Measurements from ENCODE around the gene KCNAB1. TPM values are rescaled to one million over a fixed set of nuclear protein-coding genes. Genes with fewer than 3 reads are reported as not detected.

Gene KCNAB1
- total RNA-seq, 1 experiment from 2014 or later = not detected

DNA sequence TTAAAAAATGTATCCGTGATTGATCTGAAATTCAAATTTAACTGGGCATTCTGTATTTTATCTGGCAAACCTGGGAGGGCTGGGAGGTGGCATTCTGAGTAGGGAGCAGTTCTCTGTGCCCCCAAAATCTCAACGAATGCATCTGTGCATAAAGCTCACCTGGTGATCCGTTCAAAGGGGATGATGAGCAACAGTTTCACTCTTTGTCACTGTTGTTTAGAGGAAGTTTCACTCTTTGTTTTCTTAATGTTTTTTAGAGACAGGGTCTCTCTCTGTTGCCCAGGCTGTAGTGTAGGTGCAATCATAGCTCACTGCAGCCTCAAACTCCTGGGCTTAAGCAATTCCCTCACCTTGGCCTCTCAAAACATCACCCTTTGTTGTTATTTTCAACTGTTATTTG lies 247.8 kb downstream of the KCNAB1 start:
- no peak for DNase-seq (ENCODE audit: low read depth)

DNA sequence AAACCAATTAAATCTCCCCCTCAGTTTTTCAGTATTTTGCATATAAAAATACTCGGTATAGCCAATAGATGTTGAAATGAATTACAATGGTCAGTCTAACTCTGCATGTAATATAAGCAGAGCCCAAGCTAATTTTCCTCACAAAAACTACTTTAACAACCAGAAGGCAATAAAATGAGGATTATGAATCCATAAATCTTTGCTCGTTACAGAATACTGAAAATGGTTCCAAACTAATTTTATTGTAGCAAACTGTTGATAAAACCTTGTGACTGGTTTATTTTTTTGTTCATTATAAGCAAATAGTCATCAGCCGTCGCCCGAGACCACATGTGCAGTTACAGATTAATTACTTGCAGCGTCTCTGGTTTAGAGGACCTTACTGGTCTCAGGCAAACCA lies 251.3 kb downstream of the KCNAB1 start:
- no peak for DNase-seq (ENCODE audit: low read depth)

DNA sequence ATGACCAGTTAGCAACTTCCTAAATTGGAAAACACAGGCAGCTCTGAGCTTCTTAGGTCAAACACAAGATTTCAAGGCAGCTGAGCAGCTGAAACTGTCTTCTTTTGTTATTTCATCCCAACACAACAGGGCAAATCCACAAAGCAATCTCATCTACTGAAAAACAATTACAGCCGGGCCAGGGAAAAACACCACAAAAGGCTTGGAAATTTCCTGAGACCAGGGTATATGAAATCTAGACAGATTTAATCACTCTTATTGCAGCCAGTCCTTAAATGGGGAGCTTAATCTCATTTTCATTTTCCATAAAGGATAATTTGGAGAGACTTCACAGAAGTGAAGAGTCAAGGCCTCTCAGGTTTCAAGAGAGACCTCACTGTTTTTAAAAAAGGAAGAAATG lies 252.7 kb downstream of the KCNAB1 start:
- no peak for DNase-seq (ENCODE audit: low read depth)

DNA sequence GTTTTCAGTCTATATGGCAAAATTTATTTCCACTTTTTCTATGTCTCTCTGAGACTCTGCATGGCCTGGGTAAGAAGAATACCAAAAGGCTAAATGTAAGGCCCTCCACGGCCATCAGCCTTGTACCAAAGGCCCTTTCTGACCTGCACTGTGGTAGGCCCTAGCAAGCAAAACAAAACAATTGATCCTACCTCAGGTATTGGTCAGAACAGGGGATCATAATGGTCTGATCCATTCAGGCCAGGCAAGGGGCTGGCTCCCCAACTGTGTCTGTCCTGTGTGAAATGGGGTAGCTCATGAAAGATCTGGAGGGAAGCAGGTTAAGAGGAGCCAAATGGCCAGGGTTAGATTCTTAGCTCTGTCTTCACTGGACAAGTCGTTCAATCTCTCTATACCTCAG lies 253.3 kb downstream of the KCNAB1 start:
- no peak for DNase-seq (ENCODE audit: low read depth)

DNA sequence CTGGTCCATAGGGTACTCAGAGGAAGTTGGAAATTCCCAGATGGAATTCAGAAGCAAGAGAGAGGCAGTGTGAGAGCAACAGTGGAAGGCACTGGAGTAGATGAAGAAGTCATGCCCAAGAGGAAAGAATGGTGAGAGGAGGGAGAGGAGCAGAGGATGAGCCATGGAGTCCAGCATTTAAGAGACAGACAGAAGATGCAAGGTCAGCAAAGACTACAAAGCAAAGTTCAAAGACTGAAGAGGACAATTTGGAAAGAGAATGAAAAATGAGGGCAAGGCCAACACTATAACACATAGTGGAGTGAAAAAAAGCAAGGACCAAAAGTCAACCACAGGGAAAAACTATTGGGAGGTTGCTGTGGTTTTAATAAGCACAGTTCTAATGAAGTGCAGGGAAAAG lies 255.8 kb downstream of the KCNAB1 start:
- no peak for DNase-seq (ENCODE audit: low read depth)

DNA sequence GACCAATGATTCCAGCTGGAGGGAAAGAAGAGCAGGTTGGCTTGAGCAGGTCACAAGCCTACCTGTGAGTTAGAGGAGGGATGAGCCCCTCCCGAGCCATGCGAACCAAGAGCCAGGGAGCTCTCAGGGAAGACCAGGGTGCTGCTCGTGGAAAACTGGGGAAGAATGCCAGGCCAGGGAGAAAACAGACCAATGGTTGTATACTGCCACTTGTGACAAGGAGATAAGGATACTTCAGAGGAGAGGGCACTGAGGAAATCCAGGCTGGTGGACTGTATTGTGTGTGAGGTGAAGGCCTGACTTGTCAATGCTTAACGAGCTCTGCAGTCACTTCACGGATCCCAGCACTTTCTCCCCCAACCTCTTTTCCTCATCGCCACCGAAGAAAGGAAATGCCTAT lies 256.9 kb downstream of the KCNAB1 start:
- no peak for DNase-seq (ENCODE audit: low read depth)

DNA sequence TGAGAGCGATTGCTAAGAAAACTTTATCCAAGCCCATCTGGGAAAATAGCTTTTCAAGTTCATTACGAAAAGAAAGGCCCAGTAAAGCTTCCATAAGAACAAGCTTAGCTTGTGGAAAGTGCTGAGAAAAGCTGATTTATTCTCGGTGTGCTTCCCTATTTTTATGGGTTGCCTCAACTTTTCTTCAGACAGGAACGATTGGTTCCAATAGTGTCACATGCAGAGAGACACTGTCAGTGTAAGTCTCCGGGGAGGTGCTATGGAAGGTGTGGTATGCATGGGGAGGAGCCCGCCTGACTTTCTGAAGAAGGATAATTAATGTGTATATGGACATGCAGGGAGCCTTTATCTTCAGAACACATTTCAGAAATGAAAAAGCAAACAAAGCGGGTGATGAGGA lies 257.3 kb downstream of the KCNAB1 start:
- DNase-seq (ENCODE audit: low read depth) = no peak

DNA sequence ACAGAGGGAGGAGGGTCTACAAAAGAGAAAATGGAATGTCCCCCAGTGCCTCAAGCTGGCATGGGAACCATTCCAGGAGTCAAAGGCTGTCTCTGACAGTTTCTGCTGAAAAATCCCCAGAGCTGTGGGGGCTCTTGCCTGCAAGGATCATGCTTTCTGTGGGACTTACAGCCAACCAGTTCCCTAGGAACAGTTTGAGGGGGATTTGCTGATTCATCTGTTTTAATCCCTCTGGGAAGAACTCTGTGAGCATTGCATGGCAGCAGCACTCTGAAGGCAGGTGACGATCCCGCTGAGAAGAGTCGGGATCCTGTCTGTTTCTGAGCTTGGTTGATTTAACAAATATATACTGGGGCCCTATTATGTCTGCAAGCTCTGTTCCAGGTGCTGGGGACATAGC lies 258.5 kb downstream of the KCNAB1 start:
- DNase-seq (ENCODE audit: low read depth) = no peak

DNA sequence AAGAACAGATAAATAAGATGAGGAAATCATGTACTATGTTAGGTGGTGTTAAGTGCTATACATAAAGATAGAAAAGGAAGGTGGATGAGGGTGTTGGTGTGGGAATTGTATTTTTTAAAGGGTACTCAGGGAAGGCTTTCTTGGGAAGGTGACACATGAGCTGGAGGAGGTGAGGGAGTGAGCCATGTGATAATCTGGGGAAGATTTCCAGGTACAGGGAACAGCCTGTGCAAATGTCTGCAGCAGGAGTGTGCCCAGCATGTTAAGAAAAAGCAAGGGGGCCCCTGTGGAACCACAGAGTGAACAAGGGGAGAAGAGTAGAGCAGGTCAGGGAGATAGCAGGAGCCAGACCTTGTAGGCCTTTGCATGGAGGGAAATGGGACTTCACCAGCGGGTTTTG lies 258.9 kb downstream of the KCNAB1 start:
- DNase-seq (ENCODE audit: low read depth) = no peak

DNA sequence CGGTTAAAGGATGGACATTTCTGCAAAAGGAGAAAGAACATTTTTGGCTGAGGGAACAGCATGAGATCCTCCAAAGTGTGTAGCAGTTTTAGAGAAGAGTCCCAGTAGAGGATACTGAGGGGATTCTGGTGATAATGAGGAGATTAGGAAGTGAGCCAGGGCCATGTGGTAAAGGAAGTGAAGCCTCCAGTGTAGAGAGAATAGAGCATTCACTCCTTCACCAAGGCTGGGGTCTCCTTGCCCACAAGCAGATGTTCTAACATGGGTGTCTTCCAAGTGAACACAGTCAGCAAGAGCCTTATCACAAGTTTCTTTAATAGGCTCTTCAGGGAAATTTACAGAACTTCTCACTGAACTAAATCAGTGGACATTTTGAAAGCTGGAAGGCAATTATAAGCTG lies 260.9 kb downstream of the KCNAB1 start:
- DNase-seq (ENCODE audit: low read depth) = no peak

DNA sequence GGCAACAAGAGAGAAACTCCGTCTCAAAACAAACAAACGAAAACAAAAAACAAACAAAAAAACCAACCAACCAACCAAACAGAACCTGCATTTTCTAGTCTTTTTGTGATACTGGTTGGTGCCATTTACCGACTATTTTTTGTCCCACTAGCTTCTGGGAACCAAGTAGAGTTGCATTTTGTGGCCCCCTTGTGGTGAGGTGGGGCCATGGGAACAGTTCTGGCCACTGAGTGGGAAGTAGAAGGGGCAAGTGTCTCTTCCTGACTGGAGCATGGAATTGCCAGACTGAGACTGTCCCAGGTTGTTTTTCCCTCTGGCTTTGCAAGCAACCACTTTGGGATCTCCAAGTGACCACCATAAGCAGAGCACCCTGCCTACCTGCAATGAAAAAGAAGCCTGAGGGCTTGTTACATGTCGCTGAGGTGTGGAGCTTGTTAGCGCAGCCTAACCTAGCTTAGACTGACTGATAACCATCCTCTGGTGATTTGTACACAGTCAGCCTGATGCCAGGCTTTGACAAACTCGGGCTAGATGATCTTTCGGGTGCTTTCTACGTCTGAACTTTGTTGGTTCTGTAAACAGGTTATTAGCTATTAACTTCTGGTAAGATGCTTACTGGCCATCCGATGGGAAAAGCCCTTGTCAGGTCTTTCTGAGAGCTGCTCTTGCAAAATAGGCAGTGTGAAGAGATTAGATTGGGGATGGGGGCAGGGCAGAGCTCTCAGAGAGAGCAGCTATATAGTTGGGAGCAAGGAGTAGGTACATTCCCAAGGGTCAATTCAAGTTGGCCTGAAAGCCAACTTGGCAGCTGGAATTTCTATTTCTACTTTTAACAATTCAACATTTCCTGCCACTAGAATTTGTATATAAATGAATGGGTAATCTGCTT lies 262.3 kb downstream of the KCNAB1 start:
- DNase-seq (ENCODE audit: low read depth) = peak; percentile 57

DNA sequence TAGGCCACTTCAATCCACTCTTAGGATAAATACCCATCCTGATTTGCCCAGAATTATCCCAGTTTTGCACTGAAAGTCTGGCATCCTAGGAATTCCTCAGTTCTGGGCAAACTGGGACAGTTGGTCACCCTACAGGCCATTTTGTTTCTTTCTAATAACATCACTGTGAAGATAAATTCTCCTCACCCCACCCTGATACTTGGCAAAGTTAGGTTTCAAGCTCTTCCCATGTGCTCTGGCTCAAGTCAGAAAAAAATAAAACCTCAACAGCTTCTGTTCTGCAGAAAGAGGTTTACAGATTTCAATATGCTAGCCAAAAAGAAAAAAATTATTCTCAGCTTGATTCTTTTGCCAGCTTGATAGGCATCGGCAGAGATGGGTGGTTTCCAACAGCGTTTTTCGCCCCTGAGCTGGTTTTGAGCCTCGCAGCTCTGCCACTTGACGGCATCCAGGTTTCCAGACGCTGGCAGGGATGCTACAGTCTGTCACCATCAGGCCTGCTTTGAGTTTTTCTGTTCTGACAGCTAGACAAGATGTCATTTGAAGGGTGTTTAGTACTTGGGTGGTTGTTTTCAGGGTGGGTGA lies 263.2 kb downstream of the KCNAB1 start:
- no peak for DNase-seq (ENCODE audit: low read depth)

DNA sequence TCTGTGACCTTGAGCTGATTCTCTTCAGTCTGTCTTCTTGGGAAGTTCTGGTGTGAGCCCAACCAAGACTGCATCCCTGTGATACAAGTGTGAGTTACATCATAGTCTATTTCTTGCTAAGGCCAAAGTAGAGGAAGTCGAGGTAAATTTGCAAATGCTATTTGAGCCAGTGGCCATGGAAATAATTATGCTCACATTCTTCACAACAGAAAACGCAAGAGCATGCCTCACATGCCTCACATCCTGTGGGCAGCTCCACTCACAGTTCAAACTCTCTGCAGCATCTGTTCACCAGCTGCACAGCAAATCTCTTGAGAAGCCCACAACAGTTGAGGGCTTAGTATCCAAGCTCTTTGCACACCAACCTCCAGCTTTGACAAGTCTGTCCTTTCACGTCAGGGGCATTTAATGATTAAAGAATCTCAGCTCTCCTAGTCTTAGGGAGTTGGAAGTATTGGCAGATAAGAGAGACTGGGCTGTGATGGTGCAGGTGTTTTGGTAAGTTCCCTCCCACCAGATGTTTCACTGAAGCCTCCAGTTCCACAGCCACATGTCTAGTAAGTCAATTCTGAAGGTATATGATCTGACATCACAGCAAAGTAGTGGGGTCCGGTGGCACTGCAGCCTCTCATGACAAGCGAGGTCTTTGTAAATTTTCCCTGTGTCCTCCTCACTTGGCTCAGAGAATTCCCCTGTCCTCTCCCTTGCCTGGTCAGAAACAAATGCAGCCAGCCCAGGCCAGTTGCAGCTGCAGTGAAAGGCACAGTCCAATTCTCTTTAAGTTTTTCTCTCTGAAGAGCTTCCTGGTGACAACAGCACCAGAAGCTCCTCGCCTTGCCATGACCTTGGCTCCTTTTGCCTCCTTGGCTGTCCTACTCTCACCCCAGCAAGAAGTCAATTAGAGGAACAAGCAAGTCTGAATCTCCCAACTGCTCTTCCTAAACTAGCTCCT lies 268.4 kb downstream of the KCNAB1 start:
- DNase-seq (ENCODE audit: low read depth) = peak; percentile 40

DNA sequence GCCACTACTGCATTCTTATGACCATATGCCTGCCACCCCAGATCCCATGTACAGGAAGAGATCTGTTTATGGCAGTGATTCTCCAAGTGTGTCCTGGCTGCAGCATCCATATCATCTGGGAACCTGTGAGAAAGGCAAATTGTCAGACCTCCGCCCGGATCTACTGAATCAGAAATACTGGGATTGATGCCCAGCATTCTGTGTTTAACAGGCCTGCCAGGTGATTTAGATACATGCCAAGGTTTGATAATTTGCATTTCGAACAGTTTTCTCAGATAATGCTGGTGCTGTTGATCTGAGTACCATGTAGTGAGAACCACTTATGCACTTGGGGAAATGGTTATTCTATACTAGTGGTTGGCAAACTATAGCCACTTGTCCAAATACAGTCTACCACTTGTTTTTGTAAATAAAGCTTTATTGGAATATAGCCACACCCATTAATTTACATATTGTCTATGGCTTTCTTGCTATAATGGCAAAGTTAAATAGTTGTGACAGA lies 269.1 kb downstream of the KCNAB1 start:
- no peak for DNase-seq (ENCODE audit: low read depth)

DNA sequence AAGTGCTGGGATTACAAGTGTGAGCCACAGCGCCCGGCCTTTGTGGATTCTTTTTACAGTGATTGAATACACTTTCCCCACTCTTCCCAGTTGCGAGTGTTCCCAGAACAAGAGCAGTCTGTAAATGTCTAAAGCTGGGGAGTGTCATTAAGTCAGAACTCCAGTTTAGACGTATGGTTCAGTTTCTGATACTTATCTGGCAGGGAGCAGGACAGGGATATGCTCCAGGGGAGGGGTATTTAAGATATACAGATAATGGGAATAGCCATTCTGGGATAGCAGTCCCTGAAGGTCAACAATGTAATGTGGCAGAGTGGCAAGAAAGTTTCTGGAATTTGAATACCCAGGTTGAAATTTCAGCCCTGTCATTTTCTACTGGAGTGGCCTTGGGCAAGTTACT lies 270.5 kb downstream of the KCNAB1 start:
- DNase-seq (ENCODE audit: low read depth) = no peak

DNA sequence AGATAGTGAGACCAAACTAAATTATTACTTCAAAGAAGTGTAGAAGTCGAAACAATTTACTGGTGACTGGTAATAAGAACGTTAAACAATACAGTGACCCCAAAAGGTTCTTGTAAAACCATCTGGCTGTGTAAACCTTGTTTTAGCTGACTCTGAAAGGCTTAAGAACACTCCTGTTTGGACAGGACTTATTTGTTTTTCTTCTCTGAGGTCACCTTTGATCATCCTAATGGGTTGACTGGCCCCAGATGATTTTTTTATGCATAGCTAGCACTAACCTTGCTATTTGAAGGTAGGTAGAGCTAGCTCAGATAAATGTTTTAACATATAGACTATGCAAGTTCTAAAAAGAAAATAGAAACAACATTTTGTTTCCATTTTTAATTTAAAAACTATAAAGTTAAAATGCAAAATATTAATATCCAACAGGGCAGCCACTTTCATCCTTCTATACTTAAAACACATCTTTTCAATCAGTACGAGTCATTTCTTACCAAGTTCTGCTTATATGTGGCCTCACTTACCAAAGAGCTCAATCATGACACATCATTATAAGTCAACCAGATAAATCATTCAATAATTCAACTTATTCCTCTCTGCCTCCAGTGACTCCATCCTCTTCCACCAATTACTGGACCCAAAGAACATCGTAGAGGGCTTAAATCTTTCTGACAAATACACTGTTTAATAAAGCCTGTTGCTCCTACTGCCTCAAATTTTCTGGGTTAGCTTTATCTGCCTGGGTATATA lies 275.8 kb downstream of the KCNAB1 start:
- no peak for DNase-seq (ENCODE audit: low read depth)

DNA sequence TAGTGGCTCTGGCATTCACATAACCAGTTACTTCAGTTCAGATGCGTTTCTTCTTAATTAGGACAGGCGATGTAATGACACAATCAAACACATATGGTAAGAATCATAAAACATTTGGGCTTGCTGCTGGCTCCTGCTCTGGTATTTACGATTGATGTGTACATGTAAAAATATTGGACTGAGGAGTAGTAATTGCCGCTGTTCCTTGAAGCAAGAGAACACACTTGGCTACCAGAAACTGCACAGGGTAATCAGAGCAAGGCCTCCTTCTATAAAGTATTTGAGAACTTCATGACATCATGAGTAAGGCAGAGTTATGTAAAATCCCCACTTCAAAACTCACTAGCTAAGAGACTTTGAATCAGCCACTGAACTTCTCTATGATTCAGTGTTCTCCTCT lies 276.5 kb downstream of the KCNAB1 start:
- no peak for DNase-seq (ENCODE audit: low read depth)

DNA sequence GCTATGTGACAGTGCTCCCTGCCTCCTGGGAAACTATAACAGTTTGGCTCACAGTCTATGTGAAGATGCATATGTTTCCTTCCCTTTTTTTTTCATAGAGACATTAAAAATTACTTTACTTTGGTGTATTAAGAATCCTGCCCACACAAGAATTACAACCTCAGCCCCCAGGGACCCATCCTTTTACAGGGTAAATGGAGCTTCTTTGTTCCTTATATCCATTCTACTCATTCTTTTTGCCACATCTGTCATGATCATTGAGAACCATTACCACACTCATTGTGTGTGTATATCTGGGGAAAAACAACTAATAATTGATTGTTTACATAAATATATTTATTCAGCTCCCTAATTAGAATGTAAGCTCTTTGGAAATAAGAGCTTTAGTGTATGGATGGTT lies 277.2 kb downstream of the KCNAB1 start:
- DNase-seq (ENCODE audit: low read depth) = no peak

DNA sequence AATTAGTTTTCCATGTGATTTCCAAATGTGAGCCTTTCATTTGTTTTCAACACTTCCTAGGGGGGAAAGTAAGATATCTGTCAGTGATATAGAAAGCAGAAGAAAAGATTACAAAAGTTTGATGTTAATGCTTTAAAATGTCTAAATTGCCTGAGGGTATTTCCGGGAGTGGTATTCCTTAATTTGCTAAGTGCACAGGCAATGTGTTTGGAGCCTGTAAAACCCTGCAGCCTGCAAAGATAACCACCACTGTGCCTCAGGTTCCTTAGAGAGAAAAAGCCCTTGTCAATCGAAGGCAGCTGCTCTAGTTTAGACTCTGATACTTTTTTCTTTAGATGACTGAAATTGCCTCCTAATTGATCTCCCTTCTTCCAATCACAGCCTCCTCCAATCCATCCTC lies 279.7 kb downstream of the KCNAB1 start:
- DNase-seq (ENCODE audit: low read depth) = no peak

DNA sequence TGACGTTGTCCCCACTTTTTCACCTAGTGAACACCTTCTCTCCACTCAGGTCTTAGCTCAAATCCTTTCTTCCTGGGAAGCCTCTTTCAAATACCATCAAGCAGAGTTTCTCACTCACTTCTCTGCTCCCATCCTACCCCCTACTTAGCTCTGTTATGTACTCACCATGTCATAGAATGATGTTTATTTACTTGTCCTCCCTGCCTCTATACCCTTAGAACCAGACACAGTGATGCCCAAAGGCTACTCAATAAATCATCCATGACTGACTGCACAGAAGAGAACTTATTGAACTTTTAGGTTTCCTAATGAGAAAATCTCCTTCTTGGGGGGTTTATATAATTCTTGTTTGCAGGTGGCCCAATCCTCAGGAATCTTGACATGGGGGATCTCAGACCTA lies 280.4 kb downstream of the KCNAB1 start:
- no peak for DNase-seq (ENCODE audit: low read depth)

DNA sequence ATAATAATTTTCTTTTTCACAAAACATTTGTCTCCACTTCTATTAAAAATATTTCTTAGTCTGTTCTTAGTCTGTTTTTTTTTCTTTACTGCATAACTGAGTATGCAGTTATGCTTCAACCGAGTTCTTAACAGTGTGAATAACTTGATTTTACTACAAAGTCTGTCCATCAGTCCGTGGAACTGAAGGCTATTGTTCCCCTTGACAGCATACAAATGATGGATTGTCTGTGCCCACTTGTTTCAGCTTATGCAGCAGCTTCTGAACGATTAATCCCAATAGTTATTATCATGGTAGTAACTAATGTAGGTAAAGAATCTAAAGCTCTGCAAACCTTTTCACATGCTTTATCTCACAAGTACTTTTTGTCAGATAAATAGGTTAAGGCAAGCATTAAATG lies 283.8 kb downstream of the KCNAB1 start:
- DNase-seq (ENCODE audit: low read depth) = no peak

DNA sequence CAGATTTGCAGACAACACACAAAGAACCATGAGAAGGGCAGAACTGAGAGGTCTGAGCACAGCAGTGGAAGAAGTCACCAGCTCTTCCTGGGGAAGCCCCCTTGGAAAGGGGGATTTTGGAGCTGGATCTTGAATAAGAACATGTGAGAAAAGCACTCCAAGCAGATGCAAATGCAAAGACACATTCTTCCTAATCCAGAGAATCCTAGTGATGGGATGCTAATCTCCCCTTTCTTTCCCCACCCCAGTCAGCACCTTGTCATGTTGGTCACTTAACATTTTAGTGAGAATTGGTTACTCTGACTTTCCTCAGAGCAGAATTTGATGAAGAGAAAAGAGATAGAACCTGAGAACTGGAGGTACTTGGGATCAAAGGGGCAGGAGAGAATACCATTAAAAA lies 286.0 kb downstream of the KCNAB1 start:
- no peak for DNase-seq (ENCODE audit: low read depth)
